Activated T-cell treated with anti-CD3 and anti-CD28 coated beads, Interleukin-2, amount 50 U/mL, for 24 hours (primary cell): ENCODE data around the gene GTPBP1.
A peak's percentile ranks its signal among the peaks of the same experiment; 100 is the strongest.

Source experiments
- DNase-seq: peaks from one replicate; pipeline ENCODE4 v3.0.0-alpha.2; 2020
- H3K27ac Mint-ChIP-seq: 2 replicates; pipeline ENCODE4 v1.8.0; 2020; ENCODE audit warnings: mild to moderate bottlenecking, mixed read lengths
- H3K27me3 Mint-ChIP-seq: 2 replicates; pipeline ENCODE4 v1.8.0; 2020; ENCODE audit warnings: mixed read lengths
- H3K36me3 Mint-ChIP-seq: 2 replicates; pipeline ENCODE4 v1.8.0; 2020; ENCODE audit warnings: low read depth, mixed read lengths
- H3K4me1 Mint-ChIP-seq: 2 replicates; pipeline ENCODE4 v1.8.0; 2020; ENCODE audit warnings: low read depth, mixed read lengths
- H3K4me3 Mint-ChIP-seq: 2 replicates; pipeline ENCODE4 v1.8.0; 2020; ENCODE audit warnings: mild to moderate bottlenecking, moderate library complexity, mixed read lengths
- H3K9me3 Mint-ChIP-seq: 2 replicates; pipeline ENCODE4 v1.8.0; 2020; ENCODE audit warnings: mixed read lengths

The GTPBP1 gene

DNA sequence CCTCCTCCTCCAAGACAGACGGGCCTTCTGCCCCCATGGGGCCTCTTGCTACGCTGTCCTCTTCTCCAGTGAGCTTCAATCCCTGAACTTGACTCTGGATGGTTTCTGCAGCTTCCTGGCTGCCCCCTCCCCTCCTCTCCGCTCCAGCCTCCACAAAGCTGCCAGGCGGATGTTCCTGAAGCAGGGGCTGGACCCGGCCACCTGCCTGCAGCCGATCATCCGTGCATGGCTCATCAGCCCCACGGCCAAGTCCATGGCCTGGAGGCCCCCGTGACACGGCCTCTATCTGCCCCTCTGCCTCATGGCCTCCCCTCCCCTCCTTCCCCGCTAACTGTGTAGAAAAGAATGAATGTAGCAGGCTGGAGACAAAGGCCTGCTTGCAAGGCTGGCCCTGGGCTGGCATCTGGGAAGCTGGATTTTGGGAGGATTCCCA is 56.8 kb downstream of the GTPBP1 start:
- no peaks in the 10 kb centered on the region for H3K36me3 Mint-ChIP-seq

DNA sequence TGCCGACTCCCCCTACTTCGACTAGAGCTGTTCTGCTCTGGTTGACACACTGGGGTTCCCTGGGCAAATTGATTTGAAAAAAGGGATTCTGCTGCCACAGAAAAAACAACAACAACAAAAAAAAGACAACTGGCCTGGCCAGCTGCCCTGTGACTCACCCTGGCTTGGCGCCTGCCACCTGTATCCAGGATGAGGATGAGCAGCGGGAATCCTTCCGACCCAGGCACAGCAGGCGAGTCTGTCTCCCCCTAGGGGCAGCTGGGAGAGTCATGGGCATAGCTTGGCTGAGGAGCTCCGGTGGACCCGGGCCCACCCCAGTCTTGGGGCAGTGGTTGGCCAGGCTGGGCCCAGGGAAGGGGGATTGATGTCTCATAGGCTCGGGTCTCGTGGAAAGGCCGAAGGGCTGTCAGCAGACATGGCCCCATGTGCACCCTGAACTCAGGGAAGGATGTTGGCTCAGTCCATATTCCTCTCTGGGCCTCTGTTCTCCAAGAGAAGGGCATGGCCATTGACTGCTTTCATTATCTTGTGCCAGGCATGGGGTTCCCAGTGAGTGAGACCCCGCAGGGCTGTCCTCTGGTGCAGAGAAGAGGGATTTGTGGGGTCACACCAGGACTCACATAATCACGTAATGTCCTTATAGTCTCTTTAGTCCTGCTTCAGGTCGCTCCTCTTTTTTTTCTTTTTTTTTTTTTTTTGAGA is 60.5 kb downstream of the GTPBP1 start:
- H3K27ac Mint-ChIP-seq = no peak overlapping the region
- H3K36me3 Mint-ChIP-seq = no peaks in the 10 kb centered on the region
- DNase-seq = peak; percentile 53
- no peaks in the 10 kb centered on the region for H3K9me3 Mint-ChIP-seq
- no peaks in the 10 kb centered on the region for H3K27me3 Mint-ChIP-seq
- H3K4me1 Mint-ChIP-seq = peaks cover 6% of the 10 kb centered on the region
- H3K4me3 Mint-ChIP-seq = no peak overlapping the region

More for the DNA sequence above, 56.8 kb downstream of the GTPBP1 start:
- Mint-ChIP-seq H3K9me3 (no peaks in the 10 kb centered on the region), H3K27me3 (no peaks in the 10 kb centered on the region), H3K27ac (no peak overlapping the region), H3K4me3 (no peak overlapping the region), H3K4me1 (peaks cover 20% of the 10 kb centered on the region)
- no peak for DNase-seq

DNA sequence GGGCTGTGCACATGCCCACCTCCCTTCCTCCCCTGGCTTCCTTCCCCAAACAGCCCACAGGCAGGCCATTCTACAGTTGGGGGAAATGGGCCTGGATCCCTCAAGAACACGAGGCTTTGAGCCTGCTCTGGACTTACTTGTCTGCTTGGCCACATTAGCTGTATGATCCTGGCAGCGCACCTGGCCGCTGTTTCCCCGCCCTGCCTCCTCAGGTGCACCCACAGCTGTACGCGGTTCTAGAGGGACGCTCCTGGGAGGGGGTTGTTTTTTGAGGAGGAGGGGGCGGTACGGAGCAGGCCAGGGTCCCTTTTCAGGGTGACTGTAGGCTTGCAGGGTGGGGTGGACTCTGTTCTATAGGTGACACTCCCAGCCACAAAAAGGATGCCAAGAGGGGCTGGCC is 61.6 kb downstream of the GTPBP1 start:
- Mint-ChIP-seq H3K4me1 (peaks cover 6% of the 10 kb centered on the region), H3K27ac (no peak overlapping the region), H3K9me3 (no peaks in the 10 kb centered on the region), H3K27me3 (no peaks in the 10 kb centered on the region), H3K36me3 (no peaks in the 10 kb centered on the region), H3K4me3 (no peak overlapping the region)
- no peak for DNase-seq

DNA sequence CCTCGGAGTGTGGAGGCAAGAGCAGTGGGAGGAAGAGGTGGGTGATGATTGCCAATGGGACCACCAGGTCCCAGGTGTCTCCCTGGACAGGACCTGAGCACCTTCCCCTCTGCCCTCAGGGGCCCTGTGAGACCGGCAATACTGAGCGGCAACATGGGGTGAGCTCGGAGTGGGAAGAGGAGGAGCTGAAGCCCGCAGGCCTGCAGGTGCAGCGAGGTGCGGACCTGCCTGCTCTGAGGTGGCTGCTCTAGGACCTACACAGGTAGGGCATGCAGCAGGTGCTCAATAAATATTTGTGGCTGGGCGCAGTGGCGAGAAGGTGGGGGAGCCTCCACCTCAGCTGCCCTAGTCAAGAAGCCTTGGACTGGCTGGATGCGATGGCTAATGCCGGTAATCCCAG is 62.3 kb downstream of the GTPBP1 start:
- Mint-ChIP-seq H3K27me3 (no peaks in the 10 kb centered on the region), H3K9me3 (no peaks in the 10 kb centered on the region), H3K36me3 (no peaks in the 10 kb centered on the region), H3K4me1 (peaks cover 6% of the 10 kb centered on the region), H3K27ac (no peak overlapping the region), H3K4me3 (no peak overlapping the region)
- DNase-seq = no peak

DNA sequence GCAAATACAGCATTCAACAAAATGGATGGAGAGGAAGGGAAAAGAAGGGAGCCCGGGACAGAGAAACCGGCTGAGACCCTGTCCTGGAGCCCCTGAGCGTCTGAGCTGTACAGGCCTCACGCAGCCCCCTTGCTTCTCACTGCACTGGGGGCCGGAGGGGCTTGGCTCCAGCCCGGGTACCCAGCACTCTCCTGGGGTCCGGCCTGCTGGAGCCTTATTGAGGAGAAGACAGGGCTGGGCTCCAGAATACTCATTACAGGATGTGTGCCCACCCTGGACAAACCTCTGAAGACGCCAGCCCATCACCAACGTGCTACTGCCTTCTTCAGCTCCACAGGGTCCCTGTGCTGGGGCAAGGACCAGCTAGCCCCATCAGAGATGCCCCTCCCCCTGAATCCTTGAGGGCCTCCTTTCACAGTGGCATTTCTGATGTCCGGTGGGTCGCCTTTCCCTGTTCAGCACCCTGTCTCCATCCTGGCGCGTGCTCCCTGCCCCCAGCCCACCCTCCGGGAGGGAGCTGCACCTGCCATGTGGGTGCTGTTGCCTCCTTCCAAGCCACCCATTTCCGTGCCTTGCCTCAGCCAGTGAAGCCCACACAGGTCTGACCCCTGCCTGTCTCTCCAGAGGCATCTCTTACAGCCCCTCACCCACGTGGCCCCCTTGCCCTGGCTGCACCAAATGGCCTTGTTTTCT is 64.7 kb downstream of the GTPBP1 start:
- DNase-seq = no peak
- H3K4me3 Mint-ChIP-seq = no peak overlapping the region
- H3K36me3 Mint-ChIP-seq = no peaks in the 10 kb centered on the region
- H3K27ac Mint-ChIP-seq = no peak overlapping the region
- H3K27me3 Mint-ChIP-seq = no peaks in the 10 kb centered on the region
- no peaks in the 10 kb centered on the region for H3K9me3 Mint-ChIP-seq
- peaks cover 6% of the 10 kb centered on the region for H3K4me1 Mint-ChIP-seq

DNA sequence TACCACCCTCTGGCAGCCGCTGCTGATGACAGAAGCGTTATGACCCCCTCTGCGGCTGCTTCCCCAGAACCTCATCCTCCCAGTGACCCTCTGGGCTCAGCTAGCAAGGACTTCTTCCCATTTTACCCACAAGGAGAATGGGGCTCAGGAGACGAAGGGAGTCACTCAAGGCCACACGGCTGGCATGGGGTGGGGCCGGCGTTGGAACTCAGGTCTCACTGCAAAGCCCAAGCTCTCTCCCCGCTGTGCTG is 66.8 kb downstream of the GTPBP1 start:
- Mint-ChIP-seq H3K9me3 (no peaks in the 10 kb centered on the region), H3K27ac (no peak overlapping the region), H3K27me3 (no peaks in the 10 kb centered on the region), H3K36me3 (no peaks in the 10 kb centered on the region), H3K4me1 (peaks cover 2% of the 10 kb centered on the region), H3K4me3 (no peak overlapping the region)
- DNase-seq = no peak

DNA sequence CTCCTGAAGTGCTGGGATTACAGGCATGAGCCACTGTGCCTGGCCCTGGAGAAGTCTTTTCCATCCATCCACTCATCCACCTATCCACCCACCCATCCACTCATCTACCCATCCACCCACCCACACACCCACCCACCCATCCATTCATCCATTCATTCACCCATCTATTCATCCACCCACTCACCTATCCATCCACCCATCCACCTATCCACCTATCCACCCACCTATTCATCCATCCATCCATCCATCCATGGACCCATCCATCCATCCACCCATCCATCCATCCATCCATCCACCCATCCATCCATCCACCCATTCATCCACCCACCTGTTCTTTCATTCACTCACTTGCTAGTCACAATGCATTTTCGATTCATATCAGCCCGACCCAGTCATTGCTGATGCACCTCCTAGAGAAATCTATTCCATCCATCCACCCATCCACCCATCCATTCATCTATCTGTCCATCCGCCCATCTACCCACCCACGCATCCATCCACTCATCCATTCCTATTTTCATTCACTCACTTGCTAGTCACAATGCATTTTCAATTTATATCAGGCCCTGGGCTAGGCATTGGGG is 67.7 kb downstream of the GTPBP1 start:
- H3K4me1 Mint-ChIP-seq = peaks cover 2% of the 10 kb centered on the region
- no peaks in the 10 kb centered on the region for H3K36me3 Mint-ChIP-seq
- H3K4me3 Mint-ChIP-seq = no peak overlapping the region
- H3K27me3 Mint-ChIP-seq = no peaks in the 10 kb centered on the region
- H3K27ac Mint-ChIP-seq = no peak overlapping the region
- no peak for DNase-seq
- H3K9me3 Mint-ChIP-seq = no peaks in the 10 kb centered on the region

DNA sequence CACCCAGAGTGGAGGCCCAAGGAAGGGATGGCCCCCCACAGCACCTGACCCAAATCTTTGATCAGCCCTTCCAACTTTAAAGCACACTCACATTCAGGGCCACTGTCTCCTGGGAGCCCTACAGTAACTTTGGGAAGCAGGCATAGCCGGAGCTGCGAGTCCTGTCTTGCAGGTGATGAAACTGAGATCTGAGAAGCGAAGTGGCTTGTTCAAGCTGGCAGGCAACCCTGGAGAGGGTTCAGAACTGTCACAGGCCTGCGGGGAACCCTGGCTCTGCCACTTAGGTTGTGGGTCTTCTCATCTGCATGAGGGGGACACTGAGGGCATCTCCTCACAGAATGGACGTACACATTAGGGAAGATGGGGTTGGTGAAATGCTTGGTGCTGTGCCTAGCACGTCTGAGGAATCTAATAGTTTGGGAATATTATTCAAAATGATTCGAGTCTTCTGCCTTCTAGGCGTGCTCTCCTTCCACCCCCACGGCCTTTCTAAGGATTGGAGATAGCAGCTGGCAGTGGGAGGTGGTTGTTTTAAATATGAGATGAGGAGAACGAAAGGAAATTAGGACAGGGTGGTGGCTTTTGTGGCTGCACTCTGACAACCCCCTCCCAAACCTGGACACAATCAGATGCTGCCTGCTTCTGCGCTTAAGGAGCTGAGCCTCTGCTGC is 68.9 kb downstream of the GTPBP1 start:
- Mint-ChIP-seq H3K4me3 (no peak overlapping the region), H3K9me3 (no peaks in the 10 kb centered on the region), H3K27ac (no peak overlapping the region), H3K4me1 (no peaks in the 10 kb centered on the region), H3K27me3 (no peaks in the 10 kb centered on the region), H3K36me3 (no peaks in the 10 kb centered on the region)
- no peak for DNase-seq

DNA sequence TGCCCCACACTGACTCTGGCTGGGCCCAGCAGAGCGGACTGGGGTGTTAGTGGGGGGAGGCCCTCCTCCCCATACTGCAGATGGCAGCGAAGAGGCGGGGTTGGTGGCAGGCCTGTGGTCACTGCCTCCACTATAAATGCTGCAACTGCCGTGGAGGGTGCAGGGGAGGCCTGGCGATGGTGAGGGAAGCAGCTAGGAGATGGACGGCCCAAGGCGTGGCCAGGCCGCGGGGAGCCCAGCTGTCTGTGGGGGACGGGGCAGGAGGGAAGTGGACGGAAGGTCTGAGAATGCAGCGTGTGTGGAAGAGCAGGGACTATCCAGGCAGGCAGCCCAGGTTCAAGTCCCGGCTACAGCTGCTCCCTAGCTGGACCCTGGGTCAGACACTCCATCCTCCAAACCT is 69.9 kb downstream of the GTPBP1 start:
- Mint-ChIP-seq H3K4me1 (no peaks in the 10 kb centered on the region), H3K9me3 (no peaks in the 10 kb centered on the region), H3K27ac (no peak overlapping the region), H3K4me3 (no peak overlapping the region), H3K36me3 (peaks cover 5% of the 10 kb centered on the region), H3K27me3 (no peaks in the 10 kb centered on the region)
- no peak for DNase-seq

DNA sequence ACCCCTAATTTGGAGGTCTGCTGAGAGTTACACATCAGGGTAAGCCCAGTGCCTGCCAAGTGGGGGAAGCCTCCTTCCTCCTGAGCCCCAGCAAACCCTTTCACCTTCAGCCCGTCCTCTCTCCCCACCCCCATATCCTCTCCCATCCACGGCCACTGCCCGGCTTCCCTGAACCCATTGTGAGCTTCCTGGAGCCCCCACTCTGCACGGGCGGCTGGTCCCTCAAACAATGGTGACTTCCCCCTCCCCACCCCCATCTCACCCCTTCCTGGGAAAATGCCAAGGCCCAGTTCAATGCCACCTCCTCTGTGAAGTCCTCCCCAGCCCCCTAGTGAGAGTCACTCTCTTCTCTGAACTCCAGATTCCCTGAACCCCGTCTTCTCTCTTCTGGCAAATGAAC is 70.3 kb downstream of the GTPBP1 start:
- no peak overlapping the region for H3K4me3 Mint-ChIP-seq
- DNase-seq = no peak
- no peaks in the 10 kb centered on the region for H3K9me3 Mint-ChIP-seq
- H3K27me3 Mint-ChIP-seq = no peaks in the 10 kb centered on the region
- H3K27ac Mint-ChIP-seq = no peak overlapping the region
- H3K36me3 Mint-ChIP-seq = peaks cover 5% of the 10 kb centered on the region
- H3K4me1 Mint-ChIP-seq = no peaks in the 10 kb centered on the region

DNA sequence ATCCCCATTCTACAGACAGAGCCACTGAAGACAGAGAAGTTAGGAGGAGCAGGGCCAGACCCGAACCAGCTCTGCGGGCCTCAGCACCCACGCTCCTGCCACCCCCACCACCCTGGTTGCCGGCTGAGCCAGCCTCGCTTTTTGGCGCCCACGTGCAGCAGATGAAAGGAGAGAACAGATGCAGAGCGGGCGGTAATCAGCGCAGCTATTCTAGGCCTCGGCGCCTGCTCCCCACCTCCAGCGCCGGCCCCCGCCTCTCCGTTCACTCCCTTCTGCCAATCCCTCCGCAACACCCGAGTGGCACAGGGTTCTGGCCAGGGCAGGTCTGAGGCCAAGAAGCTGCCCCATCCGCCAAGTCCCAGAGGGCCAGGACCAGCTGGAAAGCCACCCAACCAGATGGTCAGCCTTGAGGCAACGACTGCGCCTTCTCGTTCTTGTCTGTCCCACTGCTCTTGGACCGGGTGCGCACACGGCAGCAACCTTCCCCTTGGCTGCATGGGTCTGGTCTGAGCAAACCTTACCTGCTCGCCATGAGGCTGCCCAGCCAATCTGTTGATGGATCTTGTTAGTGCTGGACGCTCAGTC is 71.4 kb downstream of the GTPBP1 start:
- Mint-ChIP-seq H3K4me3 (no peak overlapping the region), H3K4me1 (no peaks in the 10 kb centered on the region), H3K27me3 (no peaks in the 10 kb centered on the region), H3K27ac (no peak overlapping the region), H3K9me3 (no peaks in the 10 kb centered on the region), H3K36me3 (peaks cover 5% of the 10 kb centered on the region)
- DNase-seq = no peak

DNA sequence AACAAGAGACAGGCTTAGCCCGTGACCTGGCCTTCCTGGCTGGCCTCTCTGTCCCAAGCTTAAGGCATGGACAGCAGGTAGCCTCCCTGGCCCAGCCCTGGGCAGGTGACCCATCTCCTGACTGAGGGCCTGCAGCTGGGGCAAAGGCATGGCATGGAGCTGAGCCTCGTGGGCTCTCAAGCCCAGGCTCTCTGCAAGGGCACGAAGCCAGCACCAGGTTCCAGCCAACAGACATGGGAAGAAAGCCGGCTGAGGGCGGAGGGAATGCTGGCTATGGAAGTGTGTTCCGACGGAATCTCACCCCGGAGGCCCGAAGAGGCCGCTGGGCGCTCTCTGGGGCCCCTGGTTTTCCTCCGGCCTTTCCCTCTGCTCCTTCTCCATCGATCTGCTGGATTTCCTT is 75.3 kb downstream of the GTPBP1 start:
- no peak overlapping the region for H3K27ac Mint-ChIP-seq
- H3K9me3 Mint-ChIP-seq = no peaks in the 10 kb centered on the region
- no peak overlapping the region for H3K4me3 Mint-ChIP-seq
- H3K4me1 Mint-ChIP-seq = peaks cover 15% of the 10 kb centered on the region
- DNase-seq = no peak
- H3K27me3 Mint-ChIP-seq = no peaks in the 10 kb centered on the region
- H3K36me3 Mint-ChIP-seq = peaks cover 5% of the 10 kb centered on the region

DNA sequence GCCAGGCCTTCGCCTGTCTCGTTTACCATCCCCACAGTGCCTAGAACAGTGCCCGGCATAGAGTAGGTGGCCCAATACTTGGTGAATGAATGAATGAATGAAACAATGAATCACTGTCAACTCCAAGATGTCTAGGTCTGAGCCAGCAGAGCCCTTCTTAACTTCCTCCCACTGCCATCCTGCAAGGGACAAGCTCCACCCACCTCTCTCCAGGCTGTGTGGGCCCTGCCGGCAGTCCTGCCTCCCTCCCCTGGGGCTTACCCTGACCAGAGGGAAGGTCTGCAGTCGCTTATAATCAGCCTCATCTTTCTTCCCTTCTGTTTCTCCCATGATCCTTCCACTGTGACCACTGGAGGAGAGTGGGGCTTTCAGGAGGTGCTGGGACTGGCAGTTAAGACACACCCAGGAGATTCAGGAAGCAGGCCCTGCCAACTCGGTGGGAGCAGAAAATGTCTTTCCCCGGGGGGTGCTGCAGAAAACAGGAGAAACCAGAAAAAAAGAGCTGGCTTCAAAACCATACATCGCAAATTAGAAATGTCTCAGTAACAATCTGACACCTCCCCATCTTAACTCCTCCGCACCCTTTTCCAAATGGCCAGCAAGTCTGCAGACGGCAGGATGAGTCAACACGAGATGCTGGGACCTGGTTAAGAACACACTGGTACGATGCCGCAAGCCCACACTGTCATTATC is 76.8 kb downstream of the GTPBP1 start:
- Mint-ChIP-seq H3K27me3 (no peaks in the 10 kb centered on the region), H3K36me3 (peaks cover 5% of the 10 kb centered on the region), H3K4me1 (peaks cover 15% of the 10 kb centered on the region), H3K27ac (no peak overlapping the region), H3K9me3 (no peaks in the 10 kb centered on the region), H3K4me3 (no peak overlapping the region)
- no peak for DNase-seq
